ENCODE results near the gene PAM. TPM values are rescaled to one million over a fixed set of nuclear protein-coding genes. Genes with fewer than 3 reads are reported as not detected.

The PAM gene
- total RNA-seq, 4 donors from 2014 or later, result 132 to 224 (median 184) TPM

DNA sequence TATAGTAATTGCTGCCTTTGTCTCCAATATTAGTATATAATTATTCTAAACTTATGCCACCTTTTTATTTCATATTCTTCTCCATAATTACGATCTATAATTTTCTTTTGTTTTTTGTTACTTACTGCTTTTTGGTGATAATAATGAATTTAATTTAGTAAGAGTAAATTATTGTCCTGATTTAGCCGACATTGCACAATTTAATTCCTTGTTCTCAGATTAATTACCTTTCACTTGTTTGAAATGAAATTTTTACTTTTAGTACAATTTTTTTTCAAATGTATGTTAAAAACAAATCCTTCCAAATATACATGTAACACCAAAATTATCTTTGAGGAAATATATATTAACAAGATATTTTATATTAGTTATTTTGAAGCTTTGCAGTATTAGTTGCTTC lies 201.5 kb downstream of the PAM start:
- no peak overlapping the region for H3K4me3 ChIP-seq
- H3K27me3 ChIP-seq, result no peaks in the 10 kb centered on the region
- H3K4me1 ChIP-seq, result peaks cover 0 to 8% (median 4%) of the 10 kb centered on the region in 4 donors
- H3K27ac ChIP-seq, result peak overlapping the region in 1 of 4 donors; percentile 50
- no peak for DNase-seq (ENCODE audit: low spot score in 2 of 2)
- no peaks in the 10 kb centered on the region for H3K9me3 ChIP-seq
- TF ChIP-seq, protein P1, sequence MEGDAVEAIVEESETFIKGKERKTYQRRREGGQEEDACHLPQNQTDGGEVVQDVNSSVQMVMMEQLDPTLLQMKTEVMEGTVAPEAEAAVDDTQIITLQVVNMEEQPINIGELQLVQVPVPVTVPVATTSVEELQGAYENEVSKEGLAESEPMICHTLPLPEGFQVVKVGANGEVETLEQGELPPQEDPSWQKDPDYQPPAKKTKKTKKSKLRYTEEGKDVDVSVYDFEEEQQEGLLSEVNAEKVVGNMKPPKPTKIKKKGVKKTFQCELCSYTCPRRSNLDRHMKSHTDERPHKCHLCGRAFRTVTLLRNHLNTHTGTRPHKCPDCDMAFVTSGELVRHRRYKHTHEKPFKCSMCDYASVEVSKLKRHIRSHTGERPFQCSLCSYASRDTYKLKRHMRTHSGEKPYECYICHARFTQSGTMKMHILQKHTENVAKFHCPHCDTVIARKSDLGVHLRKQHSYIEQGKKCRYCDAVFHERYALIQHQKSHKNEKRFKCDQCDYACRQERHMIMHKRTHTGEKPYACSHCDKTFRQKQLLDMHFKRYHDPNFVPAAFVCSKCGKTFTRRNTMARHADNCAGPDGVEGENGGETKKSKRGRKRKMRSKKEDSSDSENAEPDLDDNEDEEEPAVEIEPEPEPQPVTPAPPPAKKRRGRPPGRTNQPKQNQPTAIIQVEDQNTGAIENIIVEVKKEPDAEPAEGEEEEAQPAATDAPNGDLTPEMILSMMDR (IDR thresholded peaks at IDR 0.05), result no peak
- TF ChIP-seq EP300 (IDR thresholded peaks at IDR 0.05) (no peak), POLR2A (IDR thresholded peaks at IDR 0.05) (no peak)
- 88 to 96% methylated on average over 2 of the region's 2 CpGs for WGBS, 2 donors
- peaks cover 0 to 5% (median 0%) of the 10 kb centered on the region in 3 donors for H3K36me3 ChIP-seq

DNA sequence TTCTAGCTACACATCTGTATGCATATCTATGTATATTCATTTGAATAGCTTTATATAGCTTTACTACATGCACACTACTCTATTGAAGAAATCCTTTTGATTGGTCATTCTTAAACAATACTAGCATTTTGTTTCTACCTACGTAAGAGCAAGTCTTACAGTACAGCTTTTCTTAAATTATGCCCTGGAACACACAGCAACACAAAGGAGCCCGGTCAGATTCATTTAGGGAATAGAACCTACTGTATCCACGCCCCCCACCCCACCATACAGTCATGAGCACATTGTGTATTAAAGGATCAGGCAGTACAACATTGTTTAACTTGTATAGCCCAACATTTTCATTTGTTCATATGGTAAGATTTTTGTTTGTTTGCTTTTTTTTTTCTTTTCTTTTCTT lies 202.0 kb downstream of the PAM start:
- H3K27ac ChIP-seq, result peak overlapping the region in 2 of 4 donors; percentile 59 to 65
- no peaks in the 10 kb centered on the region for H3K27me3 ChIP-seq
- H3K9me3 ChIP-seq, result no peaks in the 10 kb centered on the region
- TF ChIP-seq, protein P1 (IDR thresholded peaks at IDR 0.05), result no peak
- TF ChIP-seq POLR2A (IDR thresholded peaks at IDR 0.05) (no peak), EP300 (IDR thresholded peaks at IDR 0.05) (no peak)
- H3K36me3 ChIP-seq, result no peaks in the 10 kb centered on the region
- DNase-seq (ENCODE audit: low spot score in 2 of 2), result no peak
- 59 to 80% methylated on average over 3 of the region's 3 CpGs for WGBS, 2 donors
- no peak overlapping the region for H3K4me3 ChIP-seq
- peaks cover 0 to 8% (median 4%) of the 10 kb centered on the region in 4 donors for H3K4me1 ChIP-seq

DNA sequence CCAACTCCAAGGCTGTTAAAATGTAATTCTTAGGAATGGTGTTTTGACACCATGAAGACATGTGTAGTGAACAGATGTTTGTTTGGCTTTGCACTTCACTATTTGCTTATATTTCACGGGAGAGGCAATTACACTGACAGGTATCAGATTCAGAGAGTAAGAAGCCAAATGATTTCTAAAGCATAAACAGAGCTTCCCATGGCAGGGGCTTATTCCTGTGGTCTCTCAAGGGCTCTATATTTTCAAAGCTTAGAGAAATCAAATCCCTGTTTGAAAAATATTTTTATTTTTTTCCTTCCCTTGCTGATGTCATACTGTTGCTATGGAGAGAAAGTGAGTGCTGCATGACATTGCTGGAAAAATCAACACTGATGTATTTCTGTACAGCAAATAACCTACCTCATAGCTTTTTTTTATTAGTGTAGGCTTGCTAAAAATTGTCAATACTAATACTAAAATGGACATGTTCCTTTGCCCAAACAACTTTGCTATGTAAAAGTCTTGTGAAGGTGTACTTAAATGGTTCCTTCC lies 203.4 kb downstream of the PAM start:
- peak overlapping the region in 2 of 4 donors; percentile 7 to 65 for H3K27ac ChIP-seq

DNA sequence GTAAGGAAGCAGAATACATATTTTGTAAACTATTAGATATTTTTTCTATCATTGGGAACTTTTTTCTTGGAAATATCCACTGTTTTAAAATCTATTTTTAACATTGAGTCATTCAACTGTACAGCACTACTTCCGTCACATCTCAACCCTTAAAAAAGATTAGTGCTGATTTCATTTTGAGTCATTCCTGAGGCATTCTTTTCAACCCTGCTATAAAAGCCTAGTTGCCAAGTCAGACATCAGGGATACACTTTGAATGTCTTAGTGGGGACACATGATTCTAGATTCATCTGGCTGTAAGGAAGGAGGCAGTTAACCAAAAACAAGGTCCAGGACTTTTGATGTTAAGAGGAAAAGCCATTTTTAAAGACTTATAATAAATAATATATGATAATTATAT lies 203.9 kb downstream of the PAM start:
- no peak for DNase-seq (ENCODE audit: low spot score in 2 of 2)
- WGBS, 2 donors, result 33 to 42% methylated on average over 1 of the region's 1 CpG
- Histone ChIP-seq H3K4me1 (peaks cover 0 to 8% (median 4%) of the 10 kb centered on the region in 4 donors), H3K27ac (peak overlapping the region in 2 of 4 donors; percentile 7 to 65), H3K27me3 (no peaks in the 10 kb centered on the region), H3K9me3 (no peaks in the 10 kb centered on the region), H3K36me3 (no peaks in the 10 kb centered on the region), H3K4me3 (no peak overlapping the region)
- no peak for TF ChIP-seq POLR2A (IDR thresholded peaks at IDR 0.05)
- no peak for TF ChIP-seq EP300 (IDR thresholded peaks at IDR 0.05)
- TF ChIP-seq, protein P1 (IDR thresholded peaks at IDR 0.05), result no peak

More for the DNA sequence above, 203.4 kb downstream of the PAM start:
- H3K4me1 ChIP-seq, result peaks cover 0 to 8% (median 4%) of the 10 kb centered on the region in 4 donors
- TF ChIP-seq POLR2A (IDR thresholded peaks at IDR 0.05), result no peak
- TF ChIP-seq EP300 (IDR thresholded peaks at IDR 0.05), result no peak
- TF ChIP-seq, protein P1 (IDR thresholded peaks at IDR 0.05), result no peak
- H3K4me3 ChIP-seq, result no peak overlapping the region
- WGBS, 2 donors, result 50 to 53% methylated on average over 1 of the region's 1 CpG
- H3K36me3 ChIP-seq, result no peaks in the 10 kb centered on the region
- H3K9me3 ChIP-seq, result no peaks in the 10 kb centered on the region
- no peak for DNase-seq (ENCODE audit: low spot score in 2 of 2)
- no peaks in the 10 kb centered on the region for H3K27me3 ChIP-seq

DNA sequence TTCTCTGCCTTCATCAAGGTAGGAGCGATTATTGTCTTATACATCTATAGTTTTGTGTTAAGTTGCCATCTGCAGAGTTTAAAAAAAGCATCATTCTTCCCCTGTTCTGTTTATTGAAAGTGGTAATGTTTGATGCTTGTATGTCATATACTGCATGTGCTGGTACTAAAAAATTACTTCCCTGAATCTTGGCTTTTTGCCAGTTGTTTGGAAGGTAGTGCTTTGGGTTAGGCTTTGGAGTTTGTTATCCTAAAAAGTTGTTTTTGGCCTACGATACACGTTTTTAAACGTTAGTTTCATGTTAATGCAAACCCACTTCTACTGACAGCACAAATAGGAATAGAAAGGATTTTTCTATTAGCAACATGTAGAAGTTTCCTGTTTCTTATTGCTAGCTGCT lies 206.6 kb downstream of the PAM start:
- TF ChIP-seq, protein P1 (IDR thresholded peaks at IDR 0.05), result no peak
- TF ChIP-seq POLR2A (IDR thresholded peaks at IDR 0.05), result no peak
- TF ChIP-seq EP300 (IDR thresholded peaks at IDR 0.05), result no peak
- Histone ChIP-seq H3K4me1 (peaks cover 0 to 8% (median 4%) of the 10 kb centered on the region in 4 donors), H3K4me3 (no peak overlapping the region), H3K27me3 (no peaks in the 10 kb centered on the region), H3K36me3 (no peaks in the 10 kb centered on the region), H3K9me3 (no peaks in the 10 kb centered on the region), H3K27ac (no peak overlapping the region)
- WGBS, 2 donors, result 47 to 48% methylated on average over 4 of the region's 4 CpGs
- DNase-seq (ENCODE audit: low spot score in 2 of 2), result no peak
